T-helper 9 cell (primary cell): ENCODE results near the gene GDA.

Experiments
- DNase-seq: peaks from one replicate; pipeline ENCODE4 v3.0.0-alpha.2; 2020
- total RNA-seq, 2 donors: gene quantifications; one replicate each; lab custom pipeline; 2026; lab: John Stamatoyannopoulos, UW

The GDA gene
- 0 reads per million in 2 donors for total RNA-seq

DNA sequence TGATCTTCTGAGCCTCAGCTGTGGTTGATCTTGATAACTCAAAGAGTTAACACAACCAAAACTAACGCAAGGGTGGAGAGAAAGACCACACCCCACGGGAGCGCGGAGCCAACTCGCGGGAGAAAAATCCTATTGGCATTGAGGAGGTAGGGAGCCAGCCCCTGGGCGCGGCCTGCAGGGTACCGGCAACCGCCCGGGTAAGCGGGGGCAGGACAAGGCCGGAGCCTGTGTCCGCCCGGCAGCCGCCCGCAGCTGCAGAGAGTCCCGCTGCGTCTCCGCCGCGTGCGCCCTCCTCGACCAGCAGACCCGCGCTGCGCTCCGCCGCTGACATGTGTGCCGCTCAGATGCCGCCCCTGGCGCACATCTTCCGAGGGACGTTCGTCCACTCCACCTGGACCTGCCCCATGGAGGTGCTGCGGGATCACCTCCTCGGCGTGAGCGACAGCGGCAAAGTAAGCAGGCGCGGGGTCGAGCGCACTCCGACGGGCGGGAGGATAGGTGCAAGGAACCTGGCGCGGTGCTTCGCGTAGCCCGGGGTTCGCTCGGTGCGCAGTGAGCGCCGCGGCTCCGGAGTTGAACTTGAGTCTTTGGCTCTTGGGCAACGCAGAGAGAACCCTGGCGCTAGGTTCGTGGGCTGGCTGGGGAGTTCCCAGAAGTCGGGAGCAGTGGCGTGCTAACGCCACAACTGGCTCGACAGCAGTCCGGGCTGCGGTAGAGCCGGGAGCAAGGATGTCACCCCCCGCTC lies at the start of gene GDA:
GDA (plus strand) TSS at position 210 of the 745 bp plus-strand sequence; CDS start at position 330, 120 bp downstream.
- DNase-seq = no peak

DNA sequence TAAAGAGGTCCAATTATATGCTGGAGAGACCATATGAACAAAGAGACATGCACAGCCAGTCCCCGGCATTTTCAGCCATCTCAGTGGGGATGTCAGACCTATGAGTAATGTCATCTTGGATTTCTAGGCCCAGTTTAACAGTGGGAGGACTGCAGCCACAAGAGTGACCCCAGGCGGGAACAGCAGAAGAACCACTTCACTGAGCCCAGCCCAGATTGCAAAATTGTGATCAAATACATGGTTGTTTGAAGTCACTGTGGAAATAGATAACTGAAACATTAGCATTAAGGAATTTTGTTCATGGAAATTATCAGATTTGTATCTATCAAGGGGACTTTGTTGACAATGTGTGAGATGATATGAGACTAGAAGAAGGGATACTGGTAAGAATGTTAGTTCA lies 46.7 kb upstream of the GDA start:
- no peak for DNase-seq

DNA sequence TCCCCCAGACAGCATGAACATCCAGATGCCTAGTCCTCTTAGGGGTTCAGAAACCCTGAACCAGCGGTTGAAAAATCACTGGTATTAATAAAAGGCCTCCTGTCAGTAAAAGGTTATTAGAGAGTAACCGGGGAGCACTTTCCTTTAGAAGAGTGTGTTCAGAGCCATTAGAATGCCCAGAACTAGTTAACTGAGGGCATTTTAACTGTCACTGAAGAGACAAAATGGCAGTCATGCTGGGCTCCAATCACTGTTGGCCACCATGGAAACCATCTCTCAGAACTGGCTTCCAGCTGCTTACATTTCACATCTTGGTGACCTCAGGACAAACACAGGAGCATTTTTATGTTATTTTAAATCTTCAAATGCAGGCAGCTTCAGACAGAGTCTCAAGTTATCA lies 36.2 kb upstream of the GDA start:
- DNase-seq = no peak

DNA sequence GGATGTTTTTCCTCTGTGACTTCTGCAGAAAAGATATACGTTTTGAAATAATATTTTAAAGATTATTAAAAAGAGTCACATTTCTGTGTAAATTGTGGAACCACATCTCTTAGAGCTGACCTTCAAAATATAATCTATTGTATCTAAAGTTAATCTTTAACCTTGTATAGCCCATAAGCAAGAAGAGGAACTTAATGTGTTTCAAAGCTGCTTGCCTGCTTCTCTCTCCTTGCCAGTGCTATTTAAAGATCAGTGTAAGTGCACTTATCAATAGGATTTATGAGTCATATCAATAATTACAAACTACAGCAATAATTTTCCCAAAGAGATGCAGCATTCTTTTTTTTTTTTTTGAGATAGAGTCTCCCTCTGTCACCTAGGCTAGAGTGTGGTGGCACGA lies 29.4 kb upstream of the GDA start:
- DNase-seq = no peak

DNA sequence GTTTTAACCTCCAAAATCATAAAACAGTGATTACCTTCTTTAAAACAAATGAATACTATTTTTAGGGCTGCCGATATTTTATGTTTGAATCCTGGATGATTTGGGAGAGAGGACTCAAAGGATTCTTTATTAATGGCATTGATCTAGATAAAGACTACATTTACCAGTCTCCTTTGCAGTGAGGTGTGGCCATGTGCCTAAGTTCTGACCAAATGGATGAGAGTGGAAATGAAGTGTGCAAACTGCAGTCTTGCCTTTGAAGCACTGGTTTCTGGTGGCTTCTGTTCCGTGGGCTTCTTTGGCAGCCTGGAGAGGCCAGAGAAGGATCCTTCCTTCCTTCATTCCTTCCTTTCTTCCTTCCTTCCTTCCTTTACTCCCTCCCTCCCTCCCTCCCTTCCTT lies 24.3 kb upstream of the GDA start:
- DNase-seq = no peak

DNA sequence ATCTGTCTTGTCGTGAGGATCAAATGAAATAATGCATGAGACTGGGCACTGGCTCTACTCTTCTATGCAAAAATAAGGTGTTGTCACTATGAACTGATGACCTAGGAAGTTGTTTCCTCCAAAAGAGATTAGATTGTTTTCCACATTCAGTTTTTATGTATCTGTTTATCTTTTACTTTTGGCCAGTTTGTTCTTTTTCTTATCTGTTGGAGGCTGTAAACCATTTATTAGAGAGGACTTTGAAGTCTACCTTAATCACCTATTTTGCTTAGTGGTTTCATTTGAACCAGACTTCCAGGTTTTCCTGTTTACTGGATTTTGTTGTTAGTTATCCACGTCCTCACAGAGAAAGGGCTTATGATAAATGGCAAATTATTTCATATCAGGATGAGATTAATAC lies 21.5 kb upstream of the GDA start:
- no peak for DNase-seq

DNA sequence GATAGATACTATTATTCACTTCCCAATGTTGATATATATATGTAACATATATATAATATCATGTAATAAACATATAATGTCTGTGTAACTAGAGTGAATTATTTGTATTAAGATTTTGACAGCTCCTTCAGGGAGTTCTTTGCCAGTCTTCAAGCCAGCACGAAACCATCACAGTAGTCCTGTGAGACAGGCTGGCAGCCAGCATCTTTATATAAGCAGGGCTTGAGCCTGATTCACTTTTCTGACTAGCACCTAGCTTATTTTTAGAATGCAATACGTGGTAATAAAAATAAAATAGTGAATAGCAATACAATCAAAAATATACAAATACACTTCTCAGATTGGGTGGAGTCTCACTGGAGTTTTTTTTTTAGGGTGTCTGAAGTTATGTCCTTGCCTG lies 20.7 kb upstream of the GDA start:
- DNase-seq = no peak

DNA sequence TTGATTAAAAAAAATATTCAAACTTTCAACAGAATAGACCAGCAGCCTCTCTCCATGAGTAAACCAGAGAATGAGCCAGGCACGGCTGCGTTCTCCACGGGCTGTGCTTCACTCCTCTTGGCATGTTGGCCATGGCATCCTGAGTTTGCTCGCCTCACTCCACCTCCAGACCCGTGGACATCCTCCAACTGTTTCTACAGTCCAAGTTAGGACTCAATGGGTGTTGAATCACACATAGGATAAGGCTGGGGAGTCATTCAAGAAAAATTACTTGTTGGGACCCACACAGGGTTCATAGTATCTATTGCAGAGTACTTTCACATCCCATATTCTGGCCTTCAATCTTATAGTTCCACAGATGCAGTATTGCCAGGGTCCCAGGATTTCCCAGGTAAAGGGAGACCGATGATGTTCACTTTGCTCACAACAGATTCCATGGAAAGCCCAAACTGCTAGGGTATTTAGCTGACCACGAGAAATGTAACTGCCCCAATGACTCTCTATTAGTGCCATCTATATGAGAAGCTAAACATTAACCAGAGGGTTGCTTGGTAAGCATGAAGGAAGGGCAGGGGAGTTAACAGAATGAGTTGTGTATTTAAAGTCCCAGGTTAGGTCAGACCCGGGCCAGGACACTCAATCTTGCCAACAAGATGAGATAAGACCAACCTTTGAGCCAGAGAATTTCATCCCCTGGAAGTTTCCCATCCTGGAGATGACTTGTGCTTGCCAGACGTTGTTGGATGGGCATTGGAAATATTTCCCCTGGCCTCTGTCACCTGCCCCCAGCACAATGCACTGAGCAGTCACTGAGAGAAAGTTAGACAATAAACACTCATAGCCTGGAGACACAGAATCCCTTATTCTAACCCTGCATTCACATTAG lies 19.7 kb upstream of the GDA start:
- DNase-seq = no peak

DNA sequence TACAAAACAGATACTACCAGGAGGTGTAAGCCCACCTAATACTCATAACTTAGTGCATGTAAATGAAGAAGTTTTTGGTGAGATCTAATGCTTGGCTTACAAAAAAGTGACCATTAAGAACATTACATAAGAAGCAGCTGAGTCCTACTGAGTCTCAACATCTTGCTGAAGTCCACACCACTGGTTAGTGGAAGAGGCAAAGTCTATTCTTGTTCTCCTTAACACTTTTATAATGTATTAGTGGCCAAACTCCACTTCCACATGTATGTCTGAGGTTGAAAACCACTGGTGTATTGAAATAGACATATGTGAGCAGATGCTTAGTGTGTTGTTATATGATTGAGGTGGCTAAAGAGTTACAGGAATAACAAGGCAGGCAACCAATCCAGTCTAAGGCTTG lies 18.9 kb upstream of the GDA start:
- no peak for DNase-seq

DNA sequence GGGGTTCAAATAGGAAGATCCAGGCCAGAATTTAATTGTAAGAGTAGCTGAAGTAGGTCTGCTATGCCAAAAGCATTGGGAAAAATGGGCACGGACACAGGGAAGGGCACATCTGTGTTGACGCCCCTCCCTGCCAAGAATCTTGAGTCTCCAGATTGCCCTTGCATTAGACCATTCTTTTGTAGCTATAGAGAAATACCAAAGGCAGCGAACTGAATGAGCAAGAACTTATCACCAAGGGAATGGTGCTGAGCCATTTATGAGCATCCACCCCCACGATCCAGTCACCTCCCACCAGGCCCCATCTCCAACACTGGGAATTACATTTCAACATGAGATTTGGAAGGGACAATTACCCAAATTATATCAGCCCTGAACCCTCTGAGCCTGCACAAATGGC lies 18.0 kb upstream of the GDA start:
- no peak for DNase-seq

DNA sequence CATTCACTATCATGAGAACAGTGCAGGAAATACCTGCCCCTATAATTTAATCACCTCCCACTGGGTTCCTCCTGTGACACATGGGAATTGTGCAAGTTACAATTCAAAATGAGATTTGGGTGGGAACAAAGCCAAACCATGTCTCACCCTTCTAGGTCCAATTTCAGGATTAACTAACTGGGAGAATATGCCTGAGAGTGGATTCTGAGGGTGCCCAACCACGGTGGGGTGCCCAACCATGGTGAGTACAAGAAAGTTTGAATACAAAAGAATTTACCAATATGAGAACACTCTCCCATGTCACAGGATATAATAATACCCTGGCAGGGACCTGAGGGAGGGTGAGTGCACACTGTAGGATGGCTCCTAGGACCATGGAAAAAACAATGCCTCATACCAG lies 17.2 kb upstream of the GDA start:
- DNase-seq = no peak

DNA sequence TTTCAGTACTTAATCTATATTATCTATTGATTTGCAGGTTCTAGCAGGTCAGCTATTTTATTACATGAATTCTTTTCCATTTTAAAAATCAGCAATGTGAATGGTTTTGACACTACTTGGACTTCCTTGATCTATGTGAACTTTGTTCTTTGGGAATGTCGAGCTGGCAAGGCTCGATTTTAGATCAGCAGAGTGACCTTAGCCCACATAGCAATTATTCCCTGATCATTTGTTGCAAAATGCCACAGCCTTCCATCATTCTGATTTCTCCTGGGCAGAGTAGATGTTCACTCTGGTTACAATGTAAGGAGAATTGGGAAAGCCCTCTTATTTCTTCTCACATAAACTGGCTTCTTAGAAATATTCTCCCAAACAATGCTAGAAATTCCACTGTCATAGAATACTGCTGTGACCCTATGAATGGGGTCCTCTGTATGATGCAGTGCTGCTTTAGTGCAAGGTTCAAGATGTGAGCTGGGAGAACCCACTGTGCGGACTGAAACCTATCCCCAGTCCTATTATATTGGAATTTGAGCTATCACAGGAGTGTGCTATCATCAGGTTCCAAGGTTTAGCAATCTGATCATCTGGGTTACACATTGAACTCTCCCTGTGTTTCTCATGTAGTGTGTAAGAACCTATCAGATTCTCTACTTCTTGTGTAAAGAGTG lies 15.7 kb upstream of the GDA start:
- DNase-seq = no peak

DNA sequence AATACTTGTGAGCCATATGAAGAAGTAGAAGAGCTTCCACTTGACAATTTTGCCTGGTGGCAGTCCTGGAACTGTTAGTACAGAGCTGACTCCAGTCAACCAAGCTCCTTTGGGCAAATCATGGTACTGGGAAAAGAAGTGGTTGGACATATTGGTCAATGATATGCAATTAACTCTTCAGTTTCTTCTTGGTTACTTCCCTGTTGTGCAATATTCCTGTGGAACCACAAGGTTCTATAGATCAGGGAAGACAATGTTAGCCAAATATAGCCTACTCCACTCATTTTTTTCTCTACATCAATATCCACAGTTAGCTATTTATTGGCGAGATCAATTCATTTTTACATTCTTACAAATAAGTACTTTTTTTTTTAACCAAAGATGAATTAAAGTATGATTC lies 14.4 kb upstream of the GDA start:
- no peak for DNase-seq

DNA sequence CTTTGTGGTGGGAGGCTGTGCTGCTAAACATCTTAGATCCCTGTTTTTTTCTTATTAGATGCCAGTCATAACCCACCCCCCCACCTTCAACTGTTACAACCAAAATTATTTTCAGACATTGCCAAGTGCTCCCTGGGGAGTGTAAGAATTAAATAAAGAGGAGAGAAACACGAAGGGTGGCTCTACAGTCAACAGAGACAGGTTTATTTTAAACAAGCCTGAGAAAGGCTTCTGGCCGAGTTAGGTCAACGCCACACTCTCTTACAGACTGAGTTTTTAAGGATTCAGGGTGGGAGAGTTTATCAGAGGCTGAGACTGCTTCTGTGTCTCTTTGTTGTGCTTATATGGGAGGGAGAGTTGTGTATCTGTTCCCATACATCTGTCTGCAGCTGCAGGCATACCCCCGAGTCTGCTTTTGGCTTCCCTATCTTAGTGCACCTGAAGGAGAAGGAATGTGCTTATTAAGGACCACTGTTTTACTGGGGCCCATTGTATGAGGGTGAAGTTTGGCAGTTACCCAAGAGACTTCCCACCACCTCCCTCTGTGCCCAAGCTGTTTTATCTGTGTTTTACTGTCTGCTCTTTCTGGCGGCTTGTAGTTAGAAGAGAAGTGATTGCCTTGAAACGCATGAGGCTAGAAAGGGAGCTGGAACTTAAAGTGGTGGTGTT lies 11.4 kb upstream of the GDA start:
- no peak for DNase-seq

DNA sequence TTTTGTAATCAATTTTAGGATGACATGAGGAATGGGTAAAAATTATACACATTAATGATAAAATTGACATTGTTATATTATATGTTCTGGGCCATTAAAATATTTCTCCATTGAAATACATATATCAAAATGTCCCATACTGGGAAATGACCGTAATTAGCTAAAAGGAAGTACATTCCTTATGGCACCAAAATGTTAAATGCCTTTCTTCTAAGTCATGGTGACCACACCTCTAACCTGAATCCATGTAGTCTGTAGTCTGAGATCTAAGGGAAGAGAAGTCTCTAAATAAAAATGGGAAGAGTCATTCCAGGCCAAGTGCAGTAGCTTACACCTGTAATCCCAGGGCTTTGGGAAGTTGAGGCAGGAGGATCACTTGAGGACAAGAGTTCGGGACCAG lies 10.0 kb upstream of the GDA start:
- DNase-seq = no peak

DNA sequence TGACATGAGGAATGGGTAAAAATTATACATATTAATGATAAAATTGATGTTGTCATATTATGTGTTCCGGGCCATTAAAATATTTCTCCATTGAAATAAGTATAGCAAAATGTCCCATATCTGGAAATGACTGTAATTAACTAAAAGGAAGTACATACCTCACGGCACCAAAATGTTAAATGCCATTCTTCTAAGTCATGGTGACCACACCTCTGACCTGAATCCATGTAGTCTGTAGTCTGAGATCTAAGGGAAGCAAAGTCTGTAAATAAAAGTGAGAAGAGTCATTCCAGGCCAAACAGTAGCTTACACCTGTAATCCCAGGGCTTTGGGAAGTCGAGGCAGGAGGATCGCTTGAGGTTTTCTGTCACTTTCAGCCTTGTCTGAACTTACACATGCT lies 8.7 kb upstream of the GDA start:
- DNase-seq = no peak

DNA sequence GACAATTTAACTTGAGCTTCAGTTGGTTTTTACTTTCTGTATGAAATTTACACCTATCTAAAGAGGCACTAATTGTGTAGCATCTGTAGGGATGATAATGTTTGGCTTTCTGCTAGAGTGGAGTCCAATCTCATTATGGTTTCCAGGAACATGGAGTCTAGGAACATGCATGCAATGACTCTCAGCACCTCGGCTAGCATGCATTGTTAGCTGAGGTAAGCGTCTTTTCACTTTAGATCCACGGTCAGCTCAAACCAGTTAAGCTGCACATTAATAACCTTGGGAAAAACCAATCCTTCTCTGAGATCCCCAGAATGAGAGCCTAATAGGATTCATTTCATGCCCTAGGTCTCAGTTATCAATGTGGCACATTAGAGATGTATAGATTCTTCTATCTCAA lies 7.8 kb upstream of the GDA start:
- DNase-seq = no peak

DNA sequence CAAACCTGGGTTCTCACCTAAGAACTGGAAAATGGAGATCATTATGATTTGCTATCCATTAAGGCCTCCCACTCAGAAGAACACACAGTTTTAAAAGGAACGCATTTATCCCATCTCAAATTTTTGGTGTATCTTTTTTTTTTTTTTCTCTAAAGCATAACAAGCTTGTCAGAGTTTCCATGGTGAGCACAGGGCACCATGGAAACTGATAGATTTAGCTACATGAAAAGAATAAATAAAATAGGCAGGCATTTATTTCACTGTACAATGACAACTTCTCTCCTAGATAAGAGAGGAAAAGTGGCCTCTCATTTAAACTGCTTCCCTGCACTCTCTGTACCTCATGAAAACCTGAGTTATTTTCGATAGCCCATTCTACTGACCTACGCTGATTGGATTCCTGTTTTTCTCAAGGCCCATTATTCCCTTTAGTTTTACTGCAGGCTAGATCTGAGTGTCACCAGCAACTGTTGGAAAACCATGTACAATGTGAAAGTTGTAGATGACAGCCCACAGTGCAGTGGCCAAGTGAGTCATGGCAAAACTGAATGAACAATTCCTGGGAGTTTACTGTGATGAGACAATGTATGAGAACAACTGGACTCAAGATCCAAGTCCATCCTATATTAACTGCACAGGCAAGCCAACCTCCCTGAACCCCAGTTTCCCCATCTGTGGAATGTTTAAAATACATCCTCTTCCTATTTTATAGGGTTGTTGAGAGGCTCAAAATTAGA lies 4.3 kb upstream of the GDA start:
- no peak for DNase-seq

DNA sequence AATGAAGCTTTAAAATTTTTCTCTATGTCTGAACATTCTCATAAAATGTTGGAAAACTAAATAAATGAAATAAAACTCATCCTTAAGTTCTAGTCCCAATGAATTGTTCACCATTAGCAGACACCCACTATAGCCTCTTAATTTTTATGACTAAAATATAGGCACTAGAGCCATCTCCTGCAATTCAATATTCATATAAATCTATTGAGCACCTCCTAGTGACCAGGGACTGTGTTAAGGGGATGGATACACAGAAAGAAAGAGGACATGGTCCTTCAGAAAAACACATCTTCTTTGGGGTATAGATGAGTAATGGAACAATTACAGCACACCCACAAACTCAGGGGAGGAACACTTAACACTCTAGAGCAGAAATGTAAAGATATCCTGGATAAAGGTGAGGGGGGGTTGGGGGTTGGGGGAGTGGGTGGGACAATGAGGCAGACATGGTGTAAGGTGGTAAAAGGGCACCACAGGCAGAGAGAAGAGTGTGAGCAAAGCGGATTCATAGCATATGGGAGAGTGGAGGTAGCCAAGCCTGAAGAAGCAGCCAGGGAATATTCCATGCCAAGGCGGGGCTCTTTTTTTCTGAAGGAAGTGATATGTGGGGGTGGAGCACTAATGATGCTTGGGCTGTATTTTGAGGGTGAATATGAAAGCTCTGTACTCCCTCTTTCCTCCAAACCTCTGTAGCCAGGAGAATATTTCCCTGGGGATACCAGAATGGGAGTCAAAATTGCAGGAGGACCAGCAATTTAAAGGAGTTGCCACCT lies 3.3 kb upstream of the GDA start:
- no peak for DNase-seq

DNA sequence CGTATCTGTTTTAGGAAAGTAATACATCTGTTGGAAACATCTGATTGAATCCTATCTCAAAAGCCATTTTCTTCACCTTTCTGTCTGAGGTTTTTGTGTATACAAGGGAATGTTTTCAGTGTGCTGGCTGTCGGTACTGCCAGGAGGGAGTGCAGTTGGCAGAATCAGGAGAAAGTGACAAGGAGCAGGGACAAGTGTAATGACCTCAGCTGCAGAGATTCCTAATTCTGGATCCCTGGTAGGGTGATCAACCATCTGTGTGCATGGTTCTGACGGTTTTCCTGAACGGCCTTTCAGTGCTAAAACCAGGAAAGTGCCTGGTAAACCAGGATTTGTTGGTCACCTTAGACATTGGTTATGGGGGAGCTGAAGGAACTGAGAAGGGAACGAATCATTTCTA lies 1.6 kb upstream of the GDA start:
- DNase-seq = no peak

DNA sequence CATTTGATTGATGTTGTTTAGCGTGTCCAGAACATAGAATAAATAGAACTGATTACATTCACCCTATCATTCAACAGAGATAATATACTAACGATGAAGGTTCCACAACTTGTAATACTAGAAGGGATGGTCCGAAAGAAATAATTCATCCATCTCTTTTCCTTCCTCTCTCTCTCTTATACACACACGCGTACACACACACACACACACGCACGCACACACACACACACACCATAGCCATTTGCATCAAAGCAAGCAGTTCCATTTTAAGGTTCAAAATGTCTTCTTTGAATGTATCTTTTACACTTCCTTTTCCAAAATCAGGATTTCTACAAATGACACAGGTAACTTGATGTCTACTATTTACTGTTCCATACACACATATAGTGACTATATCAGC lies 887 bp downstream of the GDA start:
- no peak for DNase-seq

DNA sequence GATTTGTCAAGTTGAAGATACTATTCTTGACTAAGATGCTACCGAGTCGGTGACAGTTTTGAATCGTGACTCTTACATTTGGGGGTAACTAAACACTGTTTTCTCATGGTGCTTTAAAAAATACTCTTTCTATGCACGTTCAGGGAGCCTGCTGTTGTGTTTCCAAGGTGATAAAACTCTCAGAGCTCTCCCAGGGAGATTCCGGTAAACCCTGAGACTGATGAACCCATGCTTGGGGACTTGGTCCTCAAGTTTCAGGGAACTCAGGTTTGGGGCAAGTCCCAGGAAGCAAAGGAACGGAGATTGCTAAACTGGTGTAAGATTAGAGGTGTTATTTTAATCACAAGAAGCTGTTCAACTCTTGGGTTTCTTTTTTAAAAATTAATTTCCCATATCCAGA lies 1.4 kb downstream of the GDA start:
- no peak for DNase-seq
